ENCODE measurements around the gene ALDH2. TPM values are rescaled to one million over a fixed set of nuclear protein-coding genes. Genes with fewer than 3 reads are reported as not detected.
A peak's percentile ranks its signal among the peaks of the same experiment; 100 is the strongest.
"Not testable (repeated sequence)": the region's sequence is repeated elsewhere in the genome, so short reads cannot be mapped to it uniquely, and the experiment has no call there.

ALDH2 gene
- total RNA-seq, 2 experiments from 2014 or later = 3.2 to 3.8 TPM

- DNase-seq (no peak), ATAC-seq (no peak)
- Mint-ChIP-seq H3K27ac (no peak overlapping the region), H3K4me1 (ENCODE audit: low read depth) (no peaks in the 10 kb centered on the region), H3K27me3 (no peaks in the 10 kb centered on the region), H3K36me3 (ENCODE audit: low read depth) (no peaks in the 10 kb centered on the region), H3K4me3 (no peak overlapping the region), H3K9me3 (no peaks in the 10 kb centered on the region)
- TF ChIP-seq, protein P1, sequence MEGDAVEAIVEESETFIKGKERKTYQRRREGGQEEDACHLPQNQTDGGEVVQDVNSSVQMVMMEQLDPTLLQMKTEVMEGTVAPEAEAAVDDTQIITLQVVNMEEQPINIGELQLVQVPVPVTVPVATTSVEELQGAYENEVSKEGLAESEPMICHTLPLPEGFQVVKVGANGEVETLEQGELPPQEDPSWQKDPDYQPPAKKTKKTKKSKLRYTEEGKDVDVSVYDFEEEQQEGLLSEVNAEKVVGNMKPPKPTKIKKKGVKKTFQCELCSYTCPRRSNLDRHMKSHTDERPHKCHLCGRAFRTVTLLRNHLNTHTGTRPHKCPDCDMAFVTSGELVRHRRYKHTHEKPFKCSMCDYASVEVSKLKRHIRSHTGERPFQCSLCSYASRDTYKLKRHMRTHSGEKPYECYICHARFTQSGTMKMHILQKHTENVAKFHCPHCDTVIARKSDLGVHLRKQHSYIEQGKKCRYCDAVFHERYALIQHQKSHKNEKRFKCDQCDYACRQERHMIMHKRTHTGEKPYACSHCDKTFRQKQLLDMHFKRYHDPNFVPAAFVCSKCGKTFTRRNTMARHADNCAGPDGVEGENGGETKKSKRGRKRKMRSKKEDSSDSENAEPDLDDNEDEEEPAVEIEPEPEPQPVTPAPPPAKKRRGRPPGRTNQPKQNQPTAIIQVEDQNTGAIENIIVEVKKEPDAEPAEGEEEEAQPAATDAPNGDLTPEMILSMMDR (IDR thresholded peaks at IDR 0.05) = no peak
- intact Hi-C loops (cut with micrococcal nuclease) = no loop called here
- ChIA-PET POLR2A (no interaction called here), CTCF (interaction anchor here (1.9 kb wide), 1 partner anchor 9 kb away, joined by 8 read pairs; no protein-coding TSS in a partner anchor)
Observed at GRCh38 chr12:111803851-111804250, 37.1 kb downstream of the ALDH2 start.

- ChIA-PET POLR2A (no interaction called here), CTCF (no interaction called here)
- DNase-seq (no peak), ATAC-seq (no peak)
- intact Hi-C loops (cut with micrococcal nuclease) = no loop called here
- TF ChIP-seq, protein P1 (IDR thresholded peaks at IDR 0.05) = no peak
- Mint-ChIP-seq H3K4me3 (no peak overlapping the region), H3K36me3 (ENCODE audit: low read depth) (no peaks in the 10 kb centered on the region), H3K4me1 (ENCODE audit: low read depth) (no peaks in the 10 kb centered on the region), H3K9me3 (no peaks in the 10 kb centered on the region), H3K27me3 (no peaks in the 10 kb centered on the region), H3K27ac (no peak overlapping the region)
Observed at GRCh38 chr12:111806304-111806703, 39.6 kb downstream of the ALDH2 start.

DNA sequence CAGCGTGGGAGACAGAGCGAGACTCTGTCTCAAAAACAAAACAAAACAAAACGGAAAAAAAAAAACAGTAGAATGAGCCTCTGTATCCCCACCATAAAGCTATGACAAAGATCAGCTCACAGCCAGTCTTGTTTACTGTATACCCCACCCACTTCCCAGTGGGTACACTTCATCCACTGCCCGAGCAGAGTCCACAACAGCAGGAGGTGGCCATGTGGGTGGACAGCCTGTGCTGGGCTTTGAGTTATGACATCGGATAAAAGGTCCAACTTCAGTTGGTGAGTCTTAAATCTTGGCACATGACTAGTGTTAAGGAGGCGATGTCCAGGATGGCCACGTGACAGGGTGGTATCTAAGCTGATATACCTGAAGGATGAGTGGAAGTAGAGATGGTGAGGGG, 40.5 kb downstream of the ALDH2 start:
- no peaks in the 10 kb centered on the region for H3K4me1 Mint-ChIP-seq (ENCODE audit: low read depth)
- TF ChIP-seq, protein P1 (IDR thresholded peaks at IDR 0.05) = no peak
- no peak overlapping the region for H3K4me3 Mint-ChIP-seq
- intact Hi-C loops (cut with micrococcal nuclease) = no loop called here
- H3K27me3 Mint-ChIP-seq = no peaks in the 10 kb centered on the region
- ChIA-PET POLR2A (no interaction called here), CTCF (no interaction called here)
- DNase-seq = no peak
- no peak for ATAC-seq
- H3K9me3 Mint-ChIP-seq = no peaks in the 10 kb centered on the region
- no peaks in the 10 kb centered on the region for H3K36me3 Mint-ChIP-seq (ENCODE audit: low read depth)
- no peak overlapping the region for H3K27ac Mint-ChIP-seq

GRCh38 chr12:111812881-111813741, 46.4 kb downstream of the ALDH2 start:
- CTCF ChIA-PET = interaction anchor here (0.6 to 2.2 kb wide), 58 partner anchors 8 to 634 kb away, joined by 3 to 26 read pairs (median 4); partner anchors contain the start of genes ACAD10 and BRAP
- no peak overlapping the region for H3K27ac Mint-ChIP-seq
- intact Hi-C loops (cut with micrococcal nuclease) = no loop called here
- no peaks in the 10 kb centered on the region for H3K27me3 Mint-ChIP-seq
- TF ChIP-seq, protein P1 (IDR thresholded peaks at IDR 0.05) = peak; percentile 83
- POLR2A ChIA-PET = interaction anchor here (0.6 to 1.9 kb wide), 4 partner anchors 12 to 767 kb away, joined by 3 to 6 read pairs (median 4); partner anchors contain the start of genes ACAD10, BRAP and MAPKAPK5
- no peaks in the 10 kb centered on the region for H3K9me3 Mint-ChIP-seq
- peaks cover 10% of the 10 kb centered on the region for H3K4me1 Mint-ChIP-seq (ENCODE audit: low read depth)
- ATAC-seq (peak; percentile 99), DNase-seq (peak; percentile 84)
- H3K4me3 Mint-ChIP-seq = no peak overlapping the region
- H3K36me3 Mint-ChIP-seq (ENCODE audit: low read depth) = no peaks in the 10 kb centered on the region

DNA sequence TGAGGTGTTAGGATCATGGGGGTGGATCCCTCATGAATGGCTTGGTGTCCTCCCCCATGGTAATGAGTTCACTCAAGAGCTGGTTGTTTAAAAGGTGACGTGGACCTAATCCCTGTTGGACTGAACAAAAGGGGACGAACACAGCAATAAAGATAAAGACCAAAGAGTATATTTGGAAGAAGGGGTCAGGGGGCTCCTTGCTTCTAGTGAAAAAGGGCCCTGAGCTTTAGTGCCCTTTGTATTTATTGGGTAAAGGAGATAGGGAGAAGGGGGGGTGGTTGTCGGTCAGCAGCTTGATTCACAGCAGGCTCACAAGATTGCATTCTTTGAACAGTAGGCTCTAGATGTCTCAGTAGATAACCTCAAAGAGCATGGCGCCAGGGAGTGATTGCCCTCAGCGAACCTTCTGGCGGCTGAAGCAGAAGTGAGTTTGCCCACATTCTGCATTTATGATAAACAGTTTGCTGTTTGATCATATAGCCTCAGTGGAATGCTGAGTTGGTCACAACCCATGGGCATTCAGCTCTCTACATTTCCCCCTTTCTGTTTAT, 49.4 kb downstream of the ALDH2 start:
- Mint-ChIP-seq H3K9me3 (no peaks in the 10 kb centered on the region), H3K27me3 (no peaks in the 10 kb centered on the region), H3K4me3 (no peak overlapping the region), H3K27ac (no peak overlapping the region), H3K36me3 (ENCODE audit: low read depth) (no peaks in the 10 kb centered on the region), H3K4me1 (ENCODE audit: low read depth) (peaks cover 10% of the 10 kb centered on the region)
- ATAC-seq (no peak), DNase-seq (no peak)
- TF ChIP-seq, protein P1 (IDR thresholded peaks at IDR 0.05) = no peak
- intact Hi-C loops (cut with micrococcal nuclease) = no loop called here
- ChIA-PET CTCF (interaction anchor here (1.1 to 1.7 kb wide), 5 partner anchors 10 to 62 kb away, joined by 3 to 5 read pairs (median 3); partner anchors contain the start of gene MAPKAPK5), POLR2A (no interaction called here)

GRCh38 chr12:111816898-111817297, 50.2 kb downstream of the ALDH2 start:
- intact Hi-C loops (cut with micrococcal nuclease); H3K27me3 Mint-ChIP-seq; POLR2A ChIA-PET; ATAC-seq; H3K27ac Mint-ChIP-seq; H3K36me3 Mint-ChIP-seq (ENCODE audit: low read depth); H3K4me1 Mint-ChIP-seq (ENCODE audit: low read depth); H3K9me3 Mint-ChIP-seq; H3K4me3 Mint-ChIP-seq; DNase-seq: not testable (repeated sequence)
- CTCF ChIA-PET = interaction anchor here (1.1 to 1.4 kb wide), 3 partner anchors 10 to 63 kb away, joined by 3 to 4 read pairs (median 3); partner anchors contain the start of gene MAPKAPK5

All from activated CD8-positive, alpha-beta T cell treated with anti-CD3 and anti-CD28 coated beads for 36 hours (primary cell).